Endodermal cell (in vitro differentiated cells): Measurements from ENCODE around the gene DNAJC3. TPM values are rescaled to one million over a fixed set of nuclear protein-coding genes. Genes with fewer than 3 reads are reported as not detected.
"Not testable (repeated sequence)": the region's sequence is repeated elsewhere in the genome, so short reads cannot be mapped to it uniquely, and the experiment has no call there.

Experiments used
- DNase-seq: peaks from one replicate; pipeline ENCODE4 v3.0.0-alpha.2; 2017
- H3K27ac ChIP-seq: 2 replicates; pipeline ENCODE4 v1.5.1; 2013; ENCODE audit warnings: mild to moderate bottlenecking, low read depth, low read length, moderate library complexity
- H3K27me3 ChIP-seq: 2 replicates; pipeline ENCODE4 v1.6.1; 2013; ENCODE audit warnings: mild to moderate bottlenecking, low read length, moderate library complexity; ENCODE audit not compliant: insufficient read depth, control insufficient read depth, poor library complexity, severe bottlenecking
- H3K36me3 ChIP-seq: 2 replicates; pipeline ENCODE4 v1.7.0; 2013; ENCODE audit warnings: mild to moderate bottlenecking, low read length, moderate library complexity; ENCODE audit not compliant: control insufficient read depth, insufficient read depth
- H3K4me1 ChIP-seq: one replicate; pipeline ENCODE4 v1.7.0; 2013; ENCODE audit warnings: low read length; ENCODE audit not compliant: control insufficient read depth, insufficient read depth
- H3K4me3 ChIP-seq: 2 replicates; pipeline ENCODE4 v1.5.1; 2013; ENCODE audit warnings: mild to moderate bottlenecking, low read length, moderate library complexity
- H3K9ac ChIP-seq: 2 replicates; pipeline ENCODE4 v1.6.1; 2013; ENCODE audit warnings: mild to moderate bottlenecking, low read length, moderate library complexity; ENCODE audit not compliant: poor library complexity, severe bottlenecking; ENCODE audit errors: extremely low read depth
- H3K9me3 ChIP-seq: 2 replicates; pipeline ENCODE4 v1.6.1; 2013; ENCODE audit warnings: mild to moderate bottlenecking, low read length, moderate library complexity; ENCODE audit not compliant: control insufficient read depth
- H3K27ac Mint-ChIP-seq: 2 replicates; pipeline ENCODE4 v1.8.0; 2020; ENCODE audit warnings: mixed read lengths
- H3K27me3 Mint-ChIP-seq: 2 replicates; pipeline ENCODE4 v1.8.0; 2021; ENCODE audit warnings: mild to moderate bottlenecking, mixed read lengths; ENCODE audit not compliant: insufficient read depth
- H3K36me3 Mint-ChIP-seq: 2 replicates; pipeline ENCODE4 v1.8.0; 2020; ENCODE audit warnings: low read depth, mixed read lengths
- H3K4me1 Mint-ChIP-seq: 2 replicates; pipeline ENCODE4 v1.8.0; 2020; ENCODE audit warnings: mixed read lengths
- H3K4me3 Mint-ChIP-seq: 2 replicates; pipeline ENCODE4 v1.8.0; 2020; ENCODE audit warnings: mild to moderate bottlenecking, moderate library complexity, mixed read lengths
- H3K9me3 Mint-ChIP-seq: 2 replicates; pipeline ENCODE4 v1.8.0; 2020; ENCODE audit warnings: mild to moderate bottlenecking, mixed read lengths
- CTCF ChIP-seq: fragments of 200-600 bp; sonication (generic); conservative IDR thresholded peaks from 2 replicates; pipeline ENCODE4 v1.5.0; 2021; ENCODE audit warnings: antibody characterized with exemption, mild to moderate bottlenecking
- WGBS, 2 experiments: methylation state at CpG; one replicate each; pipeline versions ENCODE4 v1.1.5 to v1.1.7; 2013; ENCODE audit warnings: missing lambda C conversion rate in 2 of 2, mixed read lengths in 1 of 2; ENCODE audit not compliant: insufficient coverage in 1 of 2, insufficient read length in 1 of 2; 5-methylcytosine and 5-hydroxymethylcytosine counted together
- total RNA-seq, 2 donors: library from RNA; stranded (reverse); fragmentation: NEBNext Ultra II Directional in 1 of 2; extraction: Animal tissue kit (Norgen Biotek cat#: 25700) in 1 of 2; gene quantifications; 2 replicates in 1 of 2; 3 replicates in 1 of 2; pipeline ENCODE4 v1.2.1, GENCODE V29; 2021

DNAJC3 gene
- total RNA-seq, 2 donors from 2014 or later = 20.6 to 31.5 TPM

- Histone ChIP-seq H3K4me3 (no peak overlapping the region), H3K9me3 (peaks cover 10% of the 10 kb centered on the region), H3K27ac (no peak overlapping the region), H3K36me3 (peaks cover 56% of the 10 kb centered on the region), H3K27me3 (no peaks in the 10 kb centered on the region), H3K9ac (no peak overlapping the region), H3K4me1 (no peaks in the 10 kb centered on the region)
- Mint-ChIP-seq H3K4me3 (no peak overlapping the region), H3K36me3 (peaks cover 58% of the 10 kb centered on the region), H3K27ac (no peak overlapping the region), H3K9me3 (peaks cover 7% of the 10 kb centered on the region), H3K4me1 (no peaks in the 10 kb centered on the region), H3K27me3 (no peaks in the 10 kb centered on the region)
- TF ChIP-seq CTCF = no peak
- 91 to 92% methylated on average over 2 of the region's 2 CpGs for WGBS, 2 experiments
- DNase-seq = no peak
Measured at GRCh38 chr13:95788100-95788463, 111.1 kb downstream of the DNAJC3 start.

- not testable (repeated sequence) for DNase-seq, H3K9me3 Mint-ChIP-seq, H3K27ac Mint-ChIP-seq, H3K27me3 Mint-ChIP-seq, H3K9me3 ChIP-seq, H3K4me1 Mint-ChIP-seq, H3K27ac ChIP-seq, H3K9ac ChIP-seq, H3K4me1 ChIP-seq, H3K4me3 ChIP-seq, H3K4me3 Mint-ChIP-seq, H3K27me3 ChIP-seq
- peaks cover 68% of the 10 kb centered on the region for H3K36me3 Mint-ChIP-seq
- peaks cover 66% of the 10 kb centered on the region for H3K36me3 ChIP-seq
Measured at GRCh38 chr13:95789315-95789714, 112.4 kb downstream of the DNAJC3 start.

DNA sequence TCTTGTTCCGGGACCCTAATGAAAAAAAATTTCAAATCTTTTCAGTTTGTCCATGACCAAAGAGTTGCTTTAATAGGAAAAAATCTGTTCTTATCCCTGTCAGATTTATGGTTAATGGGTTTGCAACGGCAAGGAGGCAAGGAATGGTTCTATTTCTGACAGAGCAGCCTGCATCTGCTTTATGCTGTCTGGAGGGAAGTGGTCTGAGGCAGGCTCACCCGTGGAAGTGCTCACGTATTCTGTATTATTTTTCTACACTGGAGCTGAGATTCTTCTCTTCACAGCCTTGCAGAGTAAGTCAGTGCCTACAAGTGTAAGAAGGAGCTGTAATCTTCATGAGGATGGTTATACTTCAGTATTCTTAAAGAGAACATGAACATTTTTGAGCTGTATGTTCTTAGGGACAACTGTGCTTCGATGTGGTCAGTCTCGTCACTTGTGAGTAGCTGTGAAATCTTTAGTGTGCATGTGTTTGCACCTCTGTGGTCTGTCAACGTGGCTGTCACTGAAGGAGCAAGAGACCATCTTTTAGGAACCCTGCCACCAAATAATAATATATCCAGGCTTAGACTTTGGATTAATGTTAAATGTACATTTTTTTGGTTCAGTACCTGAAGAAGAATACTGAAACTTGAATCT, 114.3 kb downstream of the DNAJC3 start:
- Histone ChIP-seq H3K27me3 (no peaks in the 10 kb centered on the region), H3K4me3 (no peak overlapping the region), H3K9me3 (peaks cover 10% of the 10 kb centered on the region), H3K36me3 (peaks cover 74% of the 10 kb centered on the region), H3K9ac (no peak overlapping the region), H3K4me1 (no peaks in the 10 kb centered on the region), H3K27ac (no peak overlapping the region)
- Mint-ChIP-seq H3K36me3 (peaks cover 74% of the 10 kb centered on the region), H3K27ac (no peak overlapping the region), H3K4me3 (no peak overlapping the region), H3K27me3 (no peaks in the 10 kb centered on the region), H3K4me1 (no peaks in the 10 kb centered on the region), H3K9me3 (peaks cover 7% of the 10 kb centered on the region)
- no peak for TF ChIP-seq CTCF
- DNase-seq = no peak
- 93 to 94% methylated on average over 4 to 6 of the region's 7 CpGs for WGBS, 2 experiments

DNA sequence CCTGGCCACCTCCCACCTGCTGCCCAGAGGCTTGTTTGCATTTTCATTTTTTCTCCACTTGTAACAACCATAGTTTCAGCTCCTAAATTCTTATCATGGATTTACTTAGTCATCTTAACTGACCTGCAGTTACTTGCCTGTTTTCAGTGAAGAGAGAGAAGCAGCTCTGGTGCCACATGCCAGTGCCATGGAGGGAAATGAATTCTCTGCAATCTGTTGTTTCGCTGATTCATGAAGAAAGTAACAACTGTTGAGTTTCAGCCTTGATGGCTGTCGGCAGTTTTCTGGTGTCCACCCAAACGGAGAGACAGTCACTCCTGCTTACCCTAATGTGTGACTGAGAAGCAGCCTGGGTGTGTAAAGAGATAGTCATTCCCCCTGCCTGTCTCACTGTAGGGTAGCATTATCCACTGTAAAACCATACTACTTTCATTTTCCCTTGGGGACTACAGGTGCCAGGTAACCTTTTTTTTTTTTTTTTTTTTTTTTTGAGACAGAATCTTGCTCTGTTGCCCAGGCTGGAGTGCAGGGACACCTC, 116.1 kb downstream of the DNAJC3 start:
- Mint-ChIP-seq H3K4me3 (no peak overlapping the region), H3K9me3 (peaks cover 7% of the 10 kb centered on the region), H3K27ac (no peak overlapping the region), H3K4me1 (no peaks in the 10 kb centered on the region), H3K36me3 (peaks cover 65% of the 10 kb centered on the region), H3K27me3 (no peaks in the 10 kb centered on the region)
- DNase-seq = no peak
- WGBS, 2 experiments = 94 to 96% methylated on average over 3 of the region's 3 CpGs
- no peak overlapping the region for H3K27ac ChIP-seq
- no peak overlapping the region for H3K4me3 ChIP-seq
- TF ChIP-seq CTCF = no peak
- no peaks in the 10 kb centered on the region for H3K27me3 ChIP-seq
- H3K9me3 ChIP-seq = peaks cover 10% of the 10 kb centered on the region
- no peak overlapping the region for H3K9ac ChIP-seq
- H3K36me3 ChIP-seq = peaks cover 60% of the 10 kb centered on the region
- no peaks in the 10 kb centered on the region for H3K4me1 ChIP-seq
